Measurements from ENCODE around the gene BCKDHB. TPM values are rescaled to one million over a fixed set of nuclear protein-coding genes. Genes with fewer than 3 reads are reported as not detected.

Gene BCKDHB
- polyA plus RNA-seq, 1 of the 3 experiments (the other 2 are of a cell fraction) = 19.9 TPM

- H3K4me3 ChIP-seq (ENCODE audit: low read depth in 2 of 2, low read length in 1 of 2) = no peak overlapping the region
- ChIA-PET CTCF (no interaction called here), POLR2A (no interaction called here)
- no peak overlapping the region for H2AFZ ChIP-seq (ENCODE audit: low read depth)
- no peaks in the 10 kb centered on the region for H3K9me3 ChIP-seq
- H3K36me3 ChIP-seq (replicated peaks in 1 of 2; ENCODE audit: control insufficient read depth in 1 of 2, insufficient read depth in 2 of 2, low read length in 1 of 2) = peaks cover 0 to 2% of the 10 kb centered on the region in 2 experiments
- 71% methylated on average over 2 of the region's 2 CpGs for WGBS (ENCODE audit: low lambda C conversion rate)
- DNase-seq = no peak
- H3K4me1 ChIP-seq (ENCODE audit: control insufficient read depth in 1 of 2, insufficient read depth in 2 of 2, low read depth in 1 of 2, low read length in 1 of 2) = no peaks in the 10 kb centered on the region; a peak in 3 of 4 replicates
- H3K4me2 ChIP-seq = no peak overlapping the region
- TF ChIP-seq FOXJ3 (CRISPR knock-in tag; IDR thresholded peaks at IDR 0.05) = no peak
- 0 out of 2 replicates have a peak, but pooled peaks have one; percentile 10 for TF ChIP-seq TCF12 (IDR thresholded peaks at IDR 0.05)
- no peak for TF ChIP-seq NFIC (IDR thresholded peaks at IDR 0.05; ENCODE audit: borderline replicate concordance)
- H3K27ac ChIP-seq (ENCODE audit: low read depth in 2 of 2, low read length in 1 of 2) = no peak overlapping the region
- H3F3A ChIP-seq (replicated peaks; ENCODE audit: insufficient read depth) = peaks cover 3% of the 10 kb centered on the region
- H3K79me2 ChIP-seq (ENCODE audit: insufficient read depth) = no peaks in the 10 kb centered on the region
- no peak overlapping the region for H3K9ac ChIP-seq
- no peaks in the 10 kb centered on the region for H3K9me2 ChIP-seq
- no peaks in the 10 kb centered on the region for H4K20me1 ChIP-seq (ENCODE audit: insufficient read depth)
- H3K27me3 ChIP-seq (ENCODE audit: insufficient read depth) = no peaks in the 10 kb centered on the region
Observed at GRCh38 chr6:80348263-80348662, 241.8 kb downstream of the BCKDHB start.

GRCh38 chr6:80356000-80356399 is 249.5 kb downstream of the BCKDHB start:
- Histone ChIP-seq H3F3A (replicated peaks; ENCODE audit: insufficient read depth) (no peaks in the 10 kb centered on the region), H3K27ac (ENCODE audit: low read depth in 2 of 2, low read length in 1 of 2) (no peak overlapping the region), H4K20me1 (ENCODE audit: insufficient read depth) (no peaks in the 10 kb centered on the region), H3K4me2 (no peak overlapping the region), H3K36me3 (replicated peaks in 1 of 2; ENCODE audit: control insufficient read depth in 1 of 2, insufficient read depth in 2 of 2, low read length in 1 of 2) (no peaks in the 10 kb centered on the region), H3K4me1 (ENCODE audit: control insufficient read depth in 1 of 2, insufficient read depth in 2 of 2, low read depth in 1 of 2, low read length in 1 of 2) (no peaks in the 10 kb centered on the region), H2AFZ (ENCODE audit: low read depth) (no peak overlapping the region), H3K4me3 (ENCODE audit: low read depth in 2 of 2, low read length in 1 of 2) (no peak overlapping the region), H3K9me3 (no peaks in the 10 kb centered on the region), H3K9ac (no peak overlapping the region), H3K9me2 (no peaks in the 10 kb centered on the region), H3K27me3 (ENCODE audit: insufficient read depth) (no peaks in the 10 kb centered on the region), H3K79me2 (ENCODE audit: insufficient read depth) (no peaks in the 10 kb centered on the region)
- ChIA-PET CTCF (interaction anchor here (0.6 kb wide), 1 partner anchor 423 kb away, joined by 3 read pairs; no protein-coding TSS in a partner anchor), POLR2A (no interaction called here)
- DNase-seq = no peak
- 100% methylated on average over 1 of the region's 1 CpG for WGBS (ENCODE audit: low lambda C conversion rate)
- no peak for TF ChIP-seq RXRA (IDR thresholded peaks at IDR 0.05; ENCODE audit: borderline replicate concordance, low read depth)
- TF ChIP-seq NRF1 (IDR thresholded peaks at IDR 0.05; ENCODE audit: low read depth, low read length) = no peak
- TF ChIP-seq GATA2 (CRISPR knock-in tag; IDR thresholded peaks at IDR 0.05) = no peak
- no peak for TF ChIP-seq RCOR1 (IDR thresholded peaks at IDR 0.05; ENCODE audit: low read length)
- TF ChIP-seq IRF3 (IDR thresholded peaks at IDR 0.05; ENCODE audit: low read depth, low read length) = no peak
- TF ChIP-seq RAD21 (IDR thresholded peaks at IDR 0.05; ENCODE audit: low read length) = no peak
- no peak for TF ChIP-seq FOXM1 (IDR thresholded peaks at IDR 0.05; ENCODE audit: low read depth)
- no peak for TF ChIP-seq MXI1 (IDR thresholded peaks at IDR 0.05; ENCODE audit: low read depth, low read length)
- TF ChIP-seq FOXJ3 (CRISPR knock-in tag; IDR thresholded peaks at IDR 0.05) = no peak
- TF ChIP-seq TAF1 (IDR thresholded peaks at IDR 0.05; ENCODE audit: borderline replicate concordance, low read depth, low read length) = no peak
- no peak for TF ChIP-seq MAX (IDR thresholded peaks at IDR 0.05; ENCODE audit: low read depth)
- no peak for TF ChIP-seq POLR2AphosphoS5 (IDR thresholded peaks at IDR 0.05; ENCODE audit: low read depth, low read length)

All from SK-N-SH (cell line).